Putamen (tissue), 1 donor: ENCODE data around the gene FAM13C.

ENCODE experiments used
- DNase-seq: peaks from one replicate; pipeline ENCODE4 v3.0.0-alpha.2; 2016; ENCODE audit warnings: low spot score

FAM13C gene

GRCh38 chr10:59315465-59315864, 46.9 kb downstream of the FAM13C start:
- no peak for DNase-seq

- no peak for DNase-seq
These were observed 48.1 kb downstream of the FAM13C start for GRCh38 chr10:59314268-59314667.

DNA sequence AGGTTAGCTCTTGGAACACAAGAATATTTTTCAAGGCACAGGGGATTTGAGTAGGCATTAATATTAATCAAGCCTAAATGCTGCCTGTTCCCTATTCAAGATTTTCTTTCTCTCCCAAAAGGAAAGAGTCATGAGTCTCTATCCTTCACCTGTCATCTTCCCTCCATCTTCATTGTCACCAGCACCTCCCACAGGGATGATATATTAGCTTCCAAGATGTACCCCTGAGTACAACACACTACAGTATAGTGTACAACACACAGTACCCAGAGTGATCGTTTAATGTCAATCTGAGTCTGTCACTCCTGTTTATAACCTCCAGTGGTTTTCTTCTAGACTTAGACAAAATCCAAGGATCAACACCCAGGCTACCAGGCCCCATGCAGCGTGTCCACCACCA, 50.1 kb downstream of the FAM13C start:
- DNase-seq, result no peak

GRCh38 chr10:59311025-59311424, 51.3 kb downstream of the FAM13C start:
- no peak for DNase-seq

GRCh38 chr10:59310324-59310914, 51.9 kb downstream of the FAM13C start:
- no peak for DNase-seq

- DNase-seq, result no peak
These were observed 57.7 kb downstream of the FAM13C start for GRCh38 chr10:59304521-59305097.

DNA sequence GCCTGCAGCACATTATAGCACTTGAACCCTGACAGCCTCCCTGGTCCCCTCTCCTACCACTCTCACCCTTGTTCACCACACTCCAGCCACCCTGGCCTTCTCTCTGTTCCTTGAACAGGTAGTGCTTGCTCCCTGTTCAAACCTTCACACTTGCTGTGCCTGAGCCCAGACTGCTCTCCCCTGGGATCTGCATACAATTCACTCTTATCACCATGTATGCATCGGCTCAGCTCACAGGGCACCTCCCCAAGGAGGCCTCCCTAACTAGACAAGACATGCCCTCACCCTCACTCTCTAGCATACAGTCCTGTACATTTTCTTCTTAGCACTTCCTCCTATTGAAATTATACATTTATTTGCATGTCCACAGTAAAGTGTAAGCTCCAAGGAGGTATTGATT, 59.3 kb downstream of the FAM13C start:
- DNase-seq, result no peak

DNA sequence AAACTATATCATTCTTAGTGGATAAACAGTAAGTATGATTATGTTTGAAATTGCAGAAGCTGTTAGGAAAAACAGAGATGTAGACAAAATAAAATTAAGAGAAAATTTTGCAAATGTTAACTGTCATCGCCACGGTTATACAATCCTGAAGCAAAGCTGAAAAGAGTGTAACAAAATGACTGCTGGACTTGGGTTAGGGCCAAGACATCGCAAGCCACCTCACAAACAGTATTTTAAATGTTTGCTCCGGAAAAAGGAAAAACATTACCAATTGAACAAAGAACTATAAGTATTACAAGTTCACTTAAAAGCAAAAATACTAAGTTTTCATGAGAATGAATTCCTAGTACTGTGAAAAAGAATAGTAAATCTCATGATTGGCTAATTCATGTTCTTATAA, 60.0 kb downstream of the FAM13C start:
- DNase-seq, result no peak

- no peak for DNase-seq
These were observed 61.1 kb downstream of the FAM13C start for GRCh38 chr10:59301067-59301754.

- no peak for DNase-seq
These were observed 62.0 kb downstream of the FAM13C start for GRCh38 chr10:59300386-59300785.

DNA sequence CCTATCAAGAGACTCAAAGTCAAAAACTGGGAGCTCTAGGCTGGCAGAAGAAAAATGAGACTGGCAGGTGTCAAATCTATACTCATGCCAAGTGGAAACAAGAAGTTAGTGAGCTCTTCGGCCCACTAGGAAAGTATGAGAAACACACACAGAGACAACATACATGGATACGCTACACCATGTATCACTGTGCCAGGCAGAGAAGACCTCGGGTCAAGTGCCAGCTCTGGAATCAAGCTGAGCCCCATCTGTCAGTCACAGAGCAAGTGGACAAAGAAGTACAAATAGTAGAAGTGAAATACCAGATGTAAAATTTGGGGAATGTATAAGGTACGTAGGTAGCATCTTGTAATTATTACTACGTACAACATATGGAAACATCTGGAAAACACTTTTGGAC, 62.4 kb downstream of the FAM13C start:
- no peak for DNase-seq

- DNase-seq, result peak; percentile 43
These were observed 71.9 kb downstream of the FAM13C start for GRCh38 chr10:59290448-59290847.

DNA sequence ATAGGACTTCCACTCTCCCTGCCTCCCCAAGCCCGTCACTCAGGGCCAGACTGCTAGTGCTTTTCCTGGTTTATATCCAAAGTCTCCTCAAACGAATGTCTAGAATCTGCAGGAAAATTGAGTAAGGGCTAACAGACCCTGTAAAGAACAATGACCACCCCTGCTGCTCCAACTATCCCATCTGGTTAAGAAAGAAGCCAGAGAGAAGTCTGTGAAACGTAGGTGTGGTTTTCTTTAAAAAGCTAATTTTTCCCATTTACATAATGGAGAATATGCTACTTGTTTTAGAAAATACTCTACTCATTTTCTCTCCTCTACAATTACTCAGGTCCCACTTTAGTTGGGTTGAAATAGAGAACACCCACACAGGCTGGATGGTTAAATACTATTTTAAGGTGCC, 72.5 kb downstream of the FAM13C start:
- no peak for DNase-seq

- peak; percentile 86 for DNase-seq
These were observed 74.6 kb downstream of the FAM13C start for GRCh38 chr10:59287587-59288255.

GRCh38 chr10:59285848-59286247, 76.5 kb downstream of the FAM13C start:
- peak; percentile 48 for DNase-seq

- DNase-seq, result no peak
These were observed 77.3 kb downstream of the FAM13C start for GRCh38 chr10:59285073-59285472.

- DNase-seq, result no peak
These were observed 78.0 kb downstream of the FAM13C start for GRCh38 chr10:59284118-59284975.

DNA sequence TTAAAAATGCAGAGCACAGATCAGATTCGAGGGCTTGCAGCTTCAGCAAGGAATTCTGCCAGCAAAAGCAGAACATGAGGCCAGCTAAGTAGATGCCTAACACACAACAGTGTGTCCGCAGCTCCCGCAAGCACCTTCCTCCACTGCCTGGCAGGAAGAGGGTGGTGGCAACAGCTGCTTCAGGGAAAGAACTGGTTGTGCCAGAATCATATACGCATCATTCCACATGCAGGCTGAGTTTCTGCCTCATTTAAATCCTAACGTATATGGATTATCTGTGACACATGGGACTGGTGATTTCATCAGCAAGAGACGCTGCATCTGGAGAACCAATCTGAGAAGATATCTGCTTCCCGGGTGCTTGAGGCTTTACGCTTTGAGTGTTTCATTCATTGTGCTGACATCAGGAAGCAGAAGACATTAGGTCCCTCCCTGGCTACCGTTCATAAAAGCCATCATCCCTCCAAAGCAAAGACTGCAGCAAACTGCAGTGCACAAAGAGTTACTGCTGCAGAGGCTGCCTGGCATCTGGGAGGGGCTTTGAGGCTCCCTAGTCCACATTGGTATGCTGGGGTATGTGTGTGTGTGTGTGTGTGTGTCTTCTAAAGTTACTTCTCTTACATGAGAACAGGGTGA, 78.8 kb downstream of the FAM13C start:
- peak; percentile 40 for DNase-seq

- peak; percentile 49 for DNase-seq
These were observed 80.5 kb downstream of the FAM13C start for GRCh38 chr10:59281861-59282260.

DNA sequence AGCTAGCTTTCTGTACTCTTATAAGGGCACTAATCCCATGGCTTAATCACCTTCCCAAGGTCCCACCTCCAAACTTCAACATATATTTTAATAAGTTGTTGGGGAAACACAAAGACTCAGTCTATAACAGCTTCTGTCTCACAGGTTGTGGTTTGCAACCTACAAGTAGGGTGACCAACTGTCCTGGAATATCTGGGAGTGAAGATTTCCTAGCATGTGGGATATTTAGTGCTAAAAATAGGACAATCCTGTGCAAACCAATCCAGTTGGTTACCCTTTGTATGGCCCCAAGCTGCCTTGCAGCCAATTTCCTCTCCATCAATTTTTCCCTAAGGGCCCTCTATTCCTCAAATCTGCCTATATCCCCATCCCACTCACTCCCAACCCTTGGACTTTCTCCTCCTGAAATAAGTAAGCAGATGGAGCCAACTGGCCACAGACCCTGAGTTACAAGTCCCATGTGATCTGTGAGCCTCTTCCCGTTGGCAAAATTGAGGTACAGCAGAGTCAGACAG, 82.3 kb downstream of the FAM13C start:
- DNase-seq, result no peak

DNA sequence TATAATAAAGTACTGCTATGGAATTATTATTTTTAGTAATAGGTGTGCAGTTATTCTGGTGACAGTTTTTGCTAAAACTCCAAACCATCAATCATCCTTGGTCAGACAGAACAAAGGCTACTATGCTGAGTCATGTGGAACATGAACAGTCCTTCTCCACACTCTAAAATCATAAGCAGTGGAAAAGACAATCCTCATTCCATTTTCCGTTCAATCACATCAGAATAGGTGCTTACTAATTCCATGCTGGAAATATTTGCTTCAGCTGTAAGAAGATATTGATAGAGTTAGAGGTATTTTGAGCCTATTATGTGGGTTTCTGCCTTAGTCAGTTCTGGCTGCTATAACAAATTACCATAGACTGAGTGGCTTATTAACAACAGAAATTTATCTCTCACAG, 82.9 kb downstream of the FAM13C start:
- DNase-seq, result no peak
